GM08714 (cell line): Measurements from ENCODE around the gene RGS6.
"Not testable (repeated sequence)": the region's sequence is repeated elsewhere in the genome, so short reads cannot be mapped to it uniquely, and the experiment has no call there.

Experiments
- H3K4me3 ChIP-seq: fragments of 200-500 bp; sonication (Bioruptor generic); 2 replicates; pipeline ENCODE4 v1.5.1; 2014; ENCODE audit warnings: mild to moderate bottlenecking, low read length, inconsistent platforms
- ZNF274 ChIP-seq: IDR thresholded peaks from 2 replicates; pipeline ENCODE4 v1.6.1; 2012; ENCODE audit warnings: mild to moderate bottlenecking, low read depth, low read length

Gene RGS6

DNA sequence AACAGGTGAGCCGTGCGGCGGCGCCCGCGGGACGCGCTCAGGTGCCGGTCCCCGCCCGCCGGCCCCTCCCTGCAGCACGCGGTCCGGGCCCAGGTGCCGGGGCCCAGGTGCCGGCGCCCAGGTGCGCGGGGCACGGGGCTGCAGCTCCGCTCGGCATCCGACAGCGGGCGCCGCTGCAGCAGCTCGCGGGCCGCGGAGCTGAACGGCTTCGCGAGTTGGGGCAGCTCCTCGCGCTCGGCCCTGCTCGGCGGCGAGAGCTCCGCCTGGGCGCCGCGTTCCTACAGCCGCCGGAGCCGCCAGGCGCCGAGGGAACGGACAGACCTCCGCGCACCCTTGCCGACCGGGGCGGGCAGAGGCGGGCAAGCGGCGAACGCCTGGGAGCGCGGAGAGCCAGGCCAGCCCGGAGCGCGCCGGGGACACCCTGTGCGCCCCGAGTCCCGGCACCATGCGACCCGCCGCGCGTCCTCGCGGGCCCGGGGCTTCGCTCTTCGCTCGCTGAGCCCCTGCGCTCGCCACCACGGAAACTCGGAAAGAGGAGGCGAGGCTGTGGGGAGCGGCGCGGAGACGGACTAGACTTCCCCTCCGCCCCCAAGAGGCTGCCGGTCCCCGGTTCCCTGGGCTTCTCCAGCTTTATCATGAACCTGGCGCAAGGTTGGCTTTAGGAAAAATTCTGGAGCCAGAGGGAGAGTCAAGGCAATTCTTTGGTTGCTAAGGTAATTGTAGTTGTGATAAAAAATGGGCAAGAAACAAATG is at the start of gene RGS6:
TSS of gene RGS6 (plus strand) at position 201 of the 753 bp plus-strand sequence.
- H3K4me3 ChIP-seq: peak within 1 kb of the TSS; percentile 18
- TF ChIP-seq ZNF274: no peak

DNA sequence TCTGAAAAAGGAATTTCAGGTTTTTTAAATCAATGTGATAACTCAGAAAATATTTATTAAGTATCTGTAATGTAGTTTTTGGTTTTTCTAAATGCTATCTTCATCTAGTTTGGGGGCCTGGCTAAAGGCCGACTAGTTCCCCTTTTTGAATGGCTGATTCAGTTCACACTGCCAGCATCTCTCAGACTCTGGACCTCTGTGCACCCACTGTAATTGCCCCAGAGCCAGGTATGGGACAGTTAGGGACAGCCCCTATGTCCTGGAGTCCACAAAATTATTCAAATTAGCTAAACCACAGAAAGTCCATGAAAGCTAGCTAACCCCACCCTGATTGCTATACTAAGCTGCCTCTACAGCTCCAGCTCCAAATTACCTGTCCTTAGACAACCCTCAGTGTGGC is 49.1 kb upstream of the RGS6 start:
- H3K4me3 ChIP-seq: no peak overlapping the region
- no peak for TF ChIP-seq ZNF274

DNA sequence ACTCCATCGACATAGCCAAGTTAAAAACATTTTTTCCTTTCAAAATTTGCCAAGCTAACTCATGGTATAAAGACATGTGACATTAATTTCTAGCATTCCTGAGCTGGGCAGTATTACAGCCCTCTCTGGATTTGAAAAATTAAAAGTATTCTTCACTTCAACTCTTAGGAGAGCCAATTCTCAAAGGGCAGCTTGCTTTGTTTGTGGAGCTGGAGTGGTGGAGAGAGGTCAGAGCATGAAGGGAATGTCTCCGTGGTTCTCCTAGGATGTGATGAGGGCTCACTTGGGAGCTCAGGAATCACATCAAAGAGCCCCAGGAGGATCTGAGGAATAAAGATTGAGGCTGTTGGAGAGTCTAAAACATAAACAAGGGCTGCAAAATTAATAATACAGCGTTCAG is 46.9 kb upstream of the RGS6 start:
- TF ChIP-seq ZNF274: no peak
- no peak overlapping the region for H3K4me3 ChIP-seq

DNA sequence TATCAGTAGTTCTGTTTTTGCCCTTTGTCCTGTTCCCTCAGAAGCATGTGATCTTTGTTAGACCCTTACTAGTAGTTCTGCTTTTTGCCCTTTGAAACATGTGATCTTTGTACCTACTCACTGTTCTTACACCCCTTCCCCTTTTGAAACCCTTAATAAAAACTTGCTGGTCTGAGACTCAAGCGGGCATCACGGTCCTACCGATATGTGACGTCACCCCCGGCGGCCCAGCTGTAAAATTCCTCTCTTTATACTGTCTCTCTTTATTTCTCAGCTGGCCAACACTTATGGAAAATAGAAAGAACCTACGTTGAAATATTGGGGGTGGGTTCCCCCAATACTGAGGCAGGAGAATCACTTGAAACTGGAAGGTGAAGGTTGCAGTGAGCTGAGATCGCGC is 44.4 kb upstream of the RGS6 start:
- not testable (repeated sequence) for H3K4me3 ChIP-seq

DNA sequence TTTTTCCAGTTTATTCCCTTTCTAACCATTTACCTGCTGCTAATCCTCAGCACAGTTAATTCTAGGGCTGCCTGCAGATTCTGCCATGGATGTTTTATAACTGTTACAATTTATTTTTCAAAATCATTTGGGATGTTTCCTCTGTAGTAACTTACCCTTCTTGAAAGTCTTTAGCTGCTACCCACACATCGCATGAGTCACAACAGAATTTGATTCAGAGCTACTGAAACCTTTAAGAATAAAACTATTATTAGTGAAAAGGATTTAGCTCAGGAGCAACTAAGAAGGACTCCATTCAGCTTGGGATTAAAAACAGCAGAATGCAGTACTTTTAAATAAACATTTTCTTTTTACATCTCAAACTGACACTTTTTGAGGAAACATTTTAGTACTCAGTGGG is 41.7 kb upstream of the RGS6 start:
- no peak for TF ChIP-seq ZNF274

DNA sequence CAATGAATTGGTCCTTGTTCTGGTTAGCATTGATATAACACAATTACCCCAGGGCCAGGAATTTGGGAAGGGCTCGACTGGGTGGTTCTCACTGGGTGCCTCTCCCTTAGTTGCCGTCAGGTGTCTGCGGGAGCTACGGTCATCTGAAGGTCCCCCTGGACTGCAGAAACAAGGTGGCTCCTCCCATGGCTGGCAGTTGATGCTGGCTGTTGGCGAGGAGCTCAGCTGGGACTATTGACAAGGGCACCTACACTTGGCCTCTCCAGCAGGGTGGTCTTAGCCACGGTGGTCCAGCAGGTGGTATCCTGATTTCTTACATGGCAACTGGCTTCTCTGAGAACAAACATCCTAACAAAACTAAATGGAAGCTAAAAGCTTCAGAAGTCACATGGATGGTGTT is 41.0 kb upstream of the RGS6 start:
- no peak overlapping the region for H3K4me3 ChIP-seq
- TF ChIP-seq ZNF274: no peak

More for the DNA sequence above, 41.7 kb upstream of the RGS6 start:
- no peak overlapping the region for H3K4me3 ChIP-seq

DNA sequence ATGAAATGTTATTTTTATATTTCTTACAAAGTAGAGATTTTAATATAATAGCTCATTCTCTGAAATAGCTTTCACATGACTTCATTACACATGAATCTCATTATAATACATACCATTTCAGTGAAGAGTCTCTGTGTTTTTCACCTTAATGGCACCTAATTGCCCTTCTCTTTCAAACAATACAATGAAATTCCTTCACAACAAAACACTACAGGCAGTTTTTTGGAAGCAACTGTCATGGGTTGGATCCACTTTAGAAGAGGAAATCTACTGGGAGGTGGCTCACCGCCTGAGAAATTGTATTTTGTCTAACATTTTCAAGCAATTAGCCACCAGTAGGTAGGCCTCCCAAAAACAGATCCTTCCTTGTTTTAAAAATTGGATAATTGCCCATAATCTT is 40.3 kb upstream of the RGS6 start:
- no peak overlapping the region for H3K4me3 ChIP-seq
- no peak for TF ChIP-seq ZNF274

DNA sequence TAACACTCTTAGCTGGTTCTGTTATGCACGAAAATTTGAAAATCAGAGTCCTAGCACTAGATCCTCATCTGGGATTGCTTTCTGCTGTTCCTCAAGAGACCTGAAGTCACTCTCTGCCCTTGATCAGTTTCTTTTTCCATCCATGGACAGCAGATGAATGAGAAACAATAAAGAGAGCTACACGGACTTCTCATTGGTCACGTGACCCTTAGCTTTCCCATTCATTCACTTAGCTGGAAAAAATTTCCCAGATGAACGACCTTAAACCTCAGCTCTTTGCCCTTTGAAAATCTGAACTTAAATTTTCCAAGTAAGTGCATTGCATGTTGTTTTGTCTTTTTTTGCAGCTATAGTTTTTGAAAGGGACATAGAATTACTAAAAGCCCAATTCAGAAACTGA is 27.2 kb upstream of the RGS6 start:
- H3K4me3 ChIP-seq: no peak overlapping the region
- no peak for TF ChIP-seq ZNF274

DNA sequence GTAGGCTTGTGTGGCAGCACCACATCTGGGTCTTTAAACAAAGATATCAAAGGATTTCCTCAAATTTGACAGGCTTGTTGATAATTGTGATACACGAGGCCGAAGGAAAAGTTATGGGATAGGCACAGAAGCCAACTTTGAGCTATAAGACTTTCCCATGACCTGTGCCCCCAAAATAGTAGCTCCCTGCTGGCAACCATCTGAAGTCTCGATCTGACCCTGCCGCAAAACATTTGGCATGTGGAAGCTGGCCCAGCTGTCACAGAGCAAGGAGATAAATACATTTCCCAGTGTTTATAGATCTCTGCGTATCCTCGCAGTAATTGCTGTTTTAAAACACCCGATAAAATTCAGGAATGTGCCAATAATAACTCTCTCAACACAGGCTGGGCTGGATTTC is 26.4 kb upstream of the RGS6 start:
- H3K4me3 ChIP-seq: no peak overlapping the region
- TF ChIP-seq ZNF274: no peak

DNA sequence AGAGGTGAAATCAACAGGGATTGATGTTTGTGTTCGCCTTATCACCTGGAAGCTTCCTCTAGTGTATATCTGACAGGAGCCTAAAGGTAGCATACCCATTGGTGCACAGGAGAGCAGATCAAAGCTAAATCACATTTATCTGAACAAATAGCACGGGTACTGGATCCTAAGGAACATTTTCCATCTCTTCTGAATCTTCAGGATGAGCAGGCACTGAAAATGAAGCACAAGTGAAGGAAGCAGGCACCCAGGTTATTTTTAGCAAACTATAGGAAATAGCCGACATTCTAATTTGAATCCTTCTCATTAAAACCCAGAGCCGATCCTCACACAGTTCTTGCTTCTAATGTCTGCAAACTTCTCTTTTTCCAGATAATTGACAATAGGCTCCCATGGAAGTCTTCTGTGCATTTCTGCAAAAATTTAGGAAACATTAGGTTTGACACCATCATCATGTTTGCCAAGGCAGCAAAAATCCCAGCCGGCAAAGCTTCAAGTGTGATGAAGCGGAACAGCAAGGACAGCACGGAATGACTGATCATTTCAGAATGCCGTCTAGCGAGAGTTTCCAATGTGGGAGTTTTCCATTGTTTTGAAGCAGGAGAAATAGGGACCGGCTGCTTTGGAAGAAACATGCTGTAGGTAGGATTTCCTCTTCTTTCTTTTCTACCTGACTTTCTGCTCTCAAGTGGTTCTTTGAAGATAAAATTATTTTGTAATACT is 24.3 kb upstream of the RGS6 start:
- H3K4me3 ChIP-seq: no peak overlapping the region
- TF ChIP-seq ZNF274: no peak

DNA sequence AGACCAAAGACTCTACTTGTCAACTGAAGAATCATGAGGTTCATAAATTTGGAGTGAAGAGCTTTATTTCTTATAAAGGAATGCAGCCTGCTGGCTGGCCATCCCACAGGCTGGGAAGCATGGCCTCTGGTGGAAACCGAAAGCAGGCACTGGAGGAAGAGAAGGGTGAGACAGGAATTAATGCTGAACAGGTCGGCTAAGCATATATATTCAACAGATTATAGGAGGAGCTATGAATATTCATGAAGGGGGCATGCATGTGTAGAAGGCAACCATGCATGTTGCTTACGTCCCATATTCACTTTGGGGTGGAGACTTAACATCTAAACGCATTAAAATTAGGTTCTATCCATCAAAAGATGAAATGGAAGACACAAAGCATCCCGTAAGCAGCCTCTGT is 20.6 kb upstream of the RGS6 start:
- no peak for TF ChIP-seq ZNF274
- H3K4me3 ChIP-seq: no peak overlapping the region

DNA sequence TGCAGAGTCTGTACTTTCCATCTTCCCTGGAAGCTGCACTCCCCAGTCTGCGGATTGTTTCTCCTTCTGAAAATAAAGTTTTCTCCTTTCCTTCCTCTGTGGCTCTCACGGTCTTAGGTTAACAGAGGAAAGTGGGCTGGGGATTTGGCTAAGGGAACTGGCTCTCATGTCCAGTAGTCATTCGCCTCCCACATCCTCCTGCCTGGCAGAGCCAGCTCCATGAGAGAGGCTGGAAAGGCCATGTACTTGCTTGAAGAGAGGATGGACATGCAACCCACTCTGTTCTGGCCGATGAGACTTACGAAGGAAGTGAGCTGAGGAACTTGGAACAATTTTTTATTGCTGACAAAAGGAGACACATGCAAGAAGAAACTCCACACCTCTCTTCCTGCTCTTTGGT is 18.9 kb upstream of the RGS6 start:
- TF ChIP-seq ZNF274: no peak
- H3K4me3 ChIP-seq: no peak overlapping the region

DNA sequence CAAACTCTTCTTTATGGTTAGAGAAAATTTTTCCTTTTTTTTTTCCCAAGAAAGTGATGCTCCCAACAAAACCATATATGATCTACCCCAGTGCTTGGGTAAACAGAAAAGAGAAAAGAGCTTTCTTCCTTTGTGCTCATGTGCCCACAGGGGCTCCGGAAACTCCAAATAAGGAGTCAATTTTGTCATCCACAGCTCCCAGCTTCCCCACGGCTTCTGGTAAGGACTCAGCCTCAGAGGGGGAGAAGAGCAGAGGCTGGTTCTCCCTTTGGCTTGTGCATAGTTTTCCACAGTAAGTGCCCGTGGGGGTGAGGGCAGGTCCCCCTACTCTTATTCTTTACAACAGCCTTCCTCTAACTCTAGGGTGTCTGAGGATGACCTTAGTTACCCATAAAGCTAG is 13.3 kb upstream of the RGS6 start:
- no peak overlapping the region for H3K4me3 ChIP-seq
- TF ChIP-seq ZNF274: no peak

DNA sequence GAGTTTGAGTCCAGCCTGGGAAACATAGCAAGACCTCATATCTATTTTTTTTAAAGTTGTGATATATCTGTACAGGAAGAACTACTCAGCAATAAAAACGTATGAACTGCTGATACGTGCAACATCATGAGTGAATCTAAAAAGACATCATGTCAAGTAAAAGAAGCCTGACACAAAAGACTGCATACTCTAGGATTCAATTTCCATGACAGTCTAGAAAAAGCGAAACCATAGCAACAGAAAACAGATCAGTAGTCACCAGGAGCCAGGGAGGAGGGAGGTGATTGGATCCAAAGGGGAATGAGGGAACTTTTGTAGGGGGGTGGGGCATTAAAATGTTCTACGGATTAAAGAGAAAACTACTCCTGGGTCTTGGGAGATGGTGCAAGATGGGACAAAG is 8.7 kb upstream of the RGS6 start:
- TF ChIP-seq ZNF274: no peak
- H3K4me3 ChIP-seq: no peak overlapping the region

DNA sequence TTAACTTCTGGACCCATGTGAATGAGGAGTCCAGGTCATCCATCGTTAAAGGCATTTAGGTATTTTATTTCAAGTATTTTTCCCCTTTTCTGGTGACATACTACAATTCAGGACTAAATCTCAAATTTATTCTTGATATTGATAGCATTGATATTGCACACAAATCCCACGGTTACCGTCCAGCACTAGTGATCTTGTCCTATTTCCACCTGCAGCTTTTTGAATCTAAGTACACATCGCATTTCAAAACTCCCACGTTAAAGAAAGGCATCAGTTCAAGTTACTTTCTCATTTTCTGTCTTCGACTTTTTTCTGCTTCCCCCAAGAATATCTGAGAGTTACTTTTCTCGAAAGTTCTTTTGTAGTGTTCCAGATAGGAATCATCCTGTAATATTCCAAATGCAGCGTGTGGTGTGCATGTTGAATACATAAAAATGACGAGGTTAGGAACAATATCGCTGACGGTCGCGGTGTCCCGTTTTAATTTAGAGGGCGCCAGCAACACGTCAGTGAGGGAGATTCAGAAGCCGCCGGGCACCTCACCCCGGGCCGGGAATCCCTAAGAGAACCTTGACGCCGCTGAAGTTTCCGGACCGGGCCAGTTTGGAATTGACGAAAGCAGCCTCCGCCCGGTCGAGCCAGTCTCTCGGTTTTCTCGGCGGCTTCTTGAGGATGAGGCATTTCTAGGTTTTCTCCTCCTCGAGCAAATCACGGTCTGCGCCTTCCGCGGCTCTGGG is 569 bp upstream of the RGS6 start:
- TF ChIP-seq ZNF274: no peak
- H3K4me3 ChIP-seq: peak overlapping the region; percentile 2; the same call in 1 of the 2 replicates
